Activated CD4-positive, alpha-beta memory T cell treated with anti-CD3 and anti-CD28 coated beads, Interleukin-2, amount 10 ng/mL, durations not matched to agents 7 days and 5 days (primary cell): Measurements from ENCODE around the gene SYTL2. TPM values are rescaled to one million over a fixed set of nuclear protein-coding genes. Genes with fewer than 3 reads are reported as not detected.
A peak's percentile ranks its signal among the peaks of the same experiment; 100 is the strongest.
"Not testable (repeated sequence)": the region's sequence is repeated elsewhere in the genome, so short reads cannot be mapped to it uniquely, and the experiment has no call there.

Source experiments
- CTCF ChIA-PET: fragments of 350-600 bp; sonication (Branson Sonifier 250); formaldehyde crosslinking; loops from one replicate; lab custom pipeline; 2021; ENCODE audit warnings: antibody characterized with exemption, inconsistent platforms; lab: Charles Lee
- POLR2A ChIA-PET: fragments of 350-600 bp; sonication (Branson Sonifier 250); formaldehyde crosslinking; loops from one replicate; lab custom pipeline; 2021; ENCODE audit warnings: antibody characterized with exemption; lab: Charles Lee
- DNase-seq: peaks from one replicate; pipeline ENCODE4 v3.0.0-alpha.2; 2020
- H3K27ac Mint-ChIP-seq: one replicate; pipeline ENCODE4 v1.8.0; 2021; ENCODE audit warnings: mild to moderate bottlenecking, mixed read lengths
- H3K27me3 Mint-ChIP-seq: one replicate; pipeline ENCODE4 v1.8.0; 2021; ENCODE audit warnings: mixed read lengths
- H3K36me3 Mint-ChIP-seq: one replicate; pipeline ENCODE4 v1.8.0; 2021; ENCODE audit warnings: low read depth, mixed read lengths
- H3K4me1 Mint-ChIP-seq: one replicate; pipeline ENCODE4 v1.8.0; 2021; ENCODE audit warnings: mixed read lengths
- H3K4me3 Mint-ChIP-seq: one replicate; pipeline ENCODE4 v1.8.0; 2021; ENCODE audit warnings: mild to moderate bottlenecking, mixed read lengths
- H3K9me3 Mint-ChIP-seq: one replicate; pipeline ENCODE4 v1.8.0; 2021; ENCODE audit warnings: mixed read lengths
- total RNA-seq, 2 experiments: library from RNA; stranded (reverse); gene quantifications; one replicate each; pipeline ENCODE4 v1.2.3, GENCODE V29; 2021

SYTL2 gene
- total RNA-seq, 2 experiments from 2014 or later, result 93.0 to 99.2 TPM

GRCh38 chr11:85663753-85664614 lies 147.0 kb downstream of the SYTL2 start:
- ChIA-PET CTCF (interaction anchor here (0.6 to 2.9 kb wide), 7 partner anchors 13 to 191 kb away, joined by 3 to 16 read pairs (median 7); partner anchors contain the start of genes CCDC83, TMEM126A and TMEM126B), POLR2A (interaction anchor here (0.9 to 8.5 kb wide), 28 partner anchors 10 to 639 kb away, joined by 3 to 220 read pairs (median 6); partner anchors contain the start of genes CCDC83, CCDC89, DLG2 and EED)
- H3K27ac Mint-ChIP-seq, result peak overlapping the region; percentile 94
- peak overlapping the region; percentile 97 for H3K4me3 Mint-ChIP-seq
- H3K4me1 Mint-ChIP-seq, result peaks cover 37% of the 10 kb centered on the region
- no peaks in the 10 kb centered on the region for H3K27me3 Mint-ChIP-seq
- H3K36me3 Mint-ChIP-seq, result peaks cover 49% of the 10 kb centered on the region
- H3K9me3 Mint-ChIP-seq, result no peaks in the 10 kb centered on the region
- peak; percentile 91 for DNase-seq

- H3K27me3 Mint-ChIP-seq, result no peaks in the 10 kb centered on the region
- peaks cover 43% of the 10 kb centered on the region for H3K4me1 Mint-ChIP-seq
- no peaks in the 10 kb centered on the region for H3K9me3 Mint-ChIP-seq
- H3K27ac Mint-ChIP-seq, result peak overlapping the region; percentile 94
- CTCF ChIA-PET, result interaction anchor here (1.1 to 2.9 kb wide), 6 partner anchors 12 to 192 kb away, joined by 3 to 16 read pairs (median 8); partner anchors contain the start of genes CCDC83, TMEM126A and TMEM126B
- H3K4me3 Mint-ChIP-seq, result peak overlapping the region; percentile 97
- POLR2A ChIA-PET, result interaction anchor here (0.9 to 8.5 kb wide), 22 partner anchors 11 to 639 kb away, joined by 3 to 220 read pairs (median 7); partner anchors contain the start of genes CCDC83, CCDC89, DLG2 and HIKESHI
- peaks cover 57% of the 10 kb centered on the region for H3K36me3 Mint-ChIP-seq
- no peak for DNase-seq
Observed at GRCh38 chr11:85663080-85663752, 147.7 kb downstream of the SYTL2 start.

- Mint-ChIP-seq H3K27me3 (no peaks in the 10 kb centered on the region), H3K9me3 (no peaks in the 10 kb centered on the region), H3K4me1 (peaks cover 48% of the 10 kb centered on the region), H3K4me3 (peak overlapping the region; percentile 72), H3K36me3 (peaks cover 63% of the 10 kb centered on the region), H3K27ac (peak overlapping the region; percentile 54)
- ChIA-PET POLR2A (interaction anchor here (0.7 to 8.5 kb wide), 3 partner anchors 11 to 406 kb away, joined by 3 to 220 read pairs (median 4); partner anchors contain the start of gene TMEM126A), CTCF (no interaction called here)
- DNase-seq, result no peak
Observed at GRCh38 chr11:85661972-85662664, 148.8 kb downstream of the SYTL2 start.

- DNase-seq, result no peak
- H3K4me1 Mint-ChIP-seq, result peaks cover 56% of the 10 kb centered on the region
- H3K27ac Mint-ChIP-seq, result no peak overlapping the region
- no peak overlapping the region for H3K4me3 Mint-ChIP-seq
- H3K27me3 Mint-ChIP-seq, result no peaks in the 10 kb centered on the region
- ChIA-PET CTCF (interaction anchor here (1.0 kb wide), 1 partner anchor 10 kb away, joined by 3 read pairs; the partner anchor contains the start of gene TMEM126A), POLR2A (interaction anchor here (1.5 to 2.2 kb wide), 3 partner anchors 10 to 42 kb away, joined by 4 to 12 read pairs (median 4); partner anchors contain the start of gene TMEM126A)
- H3K9me3 Mint-ChIP-seq, result no peaks in the 10 kb centered on the region
- H3K36me3 Mint-ChIP-seq, result peaks cover 73% of the 10 kb centered on the region
Observed at GRCh38 chr11:85658180-85658579, 152.8 kb downstream of the SYTL2 start.

GRCh38 chr11:85656777-85657176 lies 154.2 kb downstream of the SYTL2 start:
- H3K27ac Mint-ChIP-seq, result no peak overlapping the region
- ChIA-PET POLR2A (interaction anchor here (0.6 to 11.1 kb wide), 6 partner anchors 6 to 1533 kb away, joined by 3 to 220 read pairs (median 4); partner anchors contain the start of genes CREBZF, TMEM126A and TMEM126B), CTCF (interaction anchor here (1.5 kb wide), 1 partner anchor 9 kb away, joined by 8 read pairs; the partner anchor contains the start of gene TMEM126A)
- H3K36me3 Mint-ChIP-seq, result peaks cover 69% of the 10 kb centered on the region
- no peak for DNase-seq
- H3K9me3 Mint-ChIP-seq, result no peaks in the 10 kb centered on the region
- H3K4me3 Mint-ChIP-seq, result no peak overlapping the region
- H3K27me3 Mint-ChIP-seq, result no peaks in the 10 kb centered on the region
- H3K4me1 Mint-ChIP-seq, result peaks cover 65% of the 10 kb centered on the region

GRCh38 chr11:85654343-85654742 lies 156.6 kb downstream of the SYTL2 start:
- H3K27ac Mint-ChIP-seq, CTCF ChIA-PET, H3K27me3 Mint-ChIP-seq, DNase-seq, H3K4me3 Mint-ChIP-seq, H3K9me3 Mint-ChIP-seq: not testable (repeated sequence)
- POLR2A ChIA-PET, result interaction anchor here (0.6 to 11.1 kb wide), 4 partner anchors 8 to 192 kb away, joined by 3 to 220 read pairs (median 4); partner anchors contain the start of genes CREBZF and TMEM126B
- H3K36me3 Mint-ChIP-seq, result peaks cover 59% of the 10 kb centered on the region
- peaks cover 53% of the 10 kb centered on the region for H3K4me1 Mint-ChIP-seq

GRCh38 chr11:85652786-85653447 lies 158.0 kb downstream of the SYTL2 start:
- Mint-ChIP-seq H3K4me3 (no peak overlapping the region), H3K27me3 (no peaks in the 10 kb centered on the region), H3K27ac (peak overlapping the region; percentile 42), H3K36me3 (peaks cover 47% of the 10 kb centered on the region), H3K4me1 (peaks cover 53% of the 10 kb centered on the region), H3K9me3 (no peaks in the 10 kb centered on the region)
- CTCF ChIA-PET, result interaction anchor here (1.1 kb wide), 1 partner anchor 15 kb away, joined by 3 read pairs; no protein-coding TSS in a partner anchor
- no peak for DNase-seq
- POLR2A ChIA-PET, result interaction anchor here (1.6 to 11.1 kb wide), 2 partner anchors 10 to 25 kb away, joined by 4 to 220 read pairs; partner anchors contain the start of genes CREBZF and TMEM126B

- Mint-ChIP-seq H3K9me3 (no peaks in the 10 kb centered on the region), H3K4me3 (no peak overlapping the region), H3K4me1 (peaks cover 51% of the 10 kb centered on the region), H3K27me3 (no peaks in the 10 kb centered on the region), H3K27ac (no peak overlapping the region), H3K36me3 (peaks cover 34% of the 10 kb centered on the region)
- ChIA-PET POLR2A (interaction anchor here (0.6 to 11.1 kb wide), 4 partner anchors 10 to 271 kb away, joined by 3 to 220 read pairs (median 3); partner anchors contain the start of genes CREBZF and TMEM126B), CTCF (interaction anchor here (1.2 kb wide), 1 partner anchor 13 kb away, joined by 4 read pairs; no protein-coding TSS in a partner anchor)
- no peak for DNase-seq
Observed at GRCh38 chr11:85651118-85651517, 159.8 kb downstream of the SYTL2 start.

- Mint-ChIP-seq H3K4me1 (peaks cover 36% of the 10 kb centered on the region), H3K9me3 (no peaks in the 10 kb centered on the region), H3K27ac (peak within 1 kb of the TSS; percentile 91), H3K4me3 (peak within 1 kb of the TSS; percentile 92), H3K27me3 (peaks cover 16% of the 10 kb centered on the region), H3K36me3 (peaks cover 18% of the 10 kb centered on the region)
- ChIA-PET CTCF (interaction anchor here (0.6 to 3.3 kb wide), 11 partner anchors 9 to 207 kb away, joined by 3 to 16 read pairs (median 6); partner anchors contain the start of genes CCDC83, DLG2 and TMEM126B), POLR2A (interaction anchor here (0.8 to 11.1 kb wide), 29 partner anchors 9 to 655 kb away, joined by 3 to 220 read pairs (median 4); partner anchors contain the start of genes CCDC83, CREBZF, DLG2 and EED)
- DNase-seq, result peak; percentile 93
Observed at GRCh38 chr11:85647604-85648299, 163.2 kb downstream of the SYTL2 start, which contains the start of gene TMEM126A. Gene TMEM126A, plus strand, starts transcription at chr11:85647967. Its CDS starts 2,289 bp downstream, at chr11:85650256.

GRCh38 chr11:85647078-85647477 lies 163.9 kb downstream of the SYTL2 start:
- POLR2A ChIA-PET, result interaction anchor here (0.9 to 11.1 kb wide), 19 partner anchors 10 to 645 kb away, joined by 3 to 220 read pairs (median 5); partner anchors contain the start of genes CCDC83, CREBZF, DLG2 and EED
- CTCF ChIA-PET, result interaction anchor here (0.6 to 3.3 kb wide), 8 partner anchors 9 to 208 kb away, joined by 3 to 16 read pairs (median 8); partner anchors contain the start of genes CCDC83, DLG2 and TMEM126B
- Mint-ChIP-seq H3K9me3 (no peaks in the 10 kb centered on the region), H3K36me3 (peaks cover 15% of the 10 kb centered on the region), H3K27me3 (peaks cover 20% of the 10 kb centered on the region), H3K4me1 (peaks cover 33% of the 10 kb centered on the region), H3K27ac (peak overlapping the region; percentile 91), H3K4me3 (peak overlapping the region; percentile 92)
- DNase-seq, result no peak
